GM21619 (cell line): Measurements from ENCODE around the gene MAML3.

Source experiments
- ATAC-seq: cut with Tn5 transposase; IDR thresholded peaks from one replicate; pipeline ENCODE4 v1.9.1; 2021; ENCODE audit not compliant: unreplicated experiment

Gene MAML3

DNA sequence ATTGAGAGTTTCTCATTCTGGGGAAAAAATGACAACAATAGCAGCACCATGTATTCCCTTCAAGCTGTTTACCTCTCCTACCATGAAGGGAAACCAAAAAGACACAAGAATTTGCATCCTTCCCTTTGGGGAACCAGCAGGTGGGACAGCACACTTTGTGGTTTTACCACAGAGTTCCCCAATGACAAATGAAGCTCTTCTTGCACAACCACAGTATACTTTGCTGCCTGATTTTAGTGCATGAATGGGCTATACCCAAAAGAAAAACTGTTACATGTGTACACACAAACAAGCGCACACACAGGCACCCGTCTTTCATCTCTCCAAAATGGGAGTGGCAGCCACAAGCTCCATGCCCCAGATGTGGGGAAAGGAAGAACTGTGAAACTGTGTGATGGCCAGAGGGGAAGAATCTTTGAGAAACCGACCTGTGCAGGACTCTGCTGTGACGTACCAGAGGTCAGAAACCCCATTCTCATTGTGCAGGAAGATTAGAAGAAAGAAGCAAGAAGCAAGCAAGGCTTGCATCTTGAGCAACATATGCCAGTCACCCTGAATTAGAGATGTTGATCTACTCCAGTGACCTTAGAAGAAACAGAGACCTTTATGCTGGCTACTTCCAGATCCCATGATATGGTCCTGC, 2.7 kb upstream of the MAML3 start:
- ATAC-seq = peak; percentile 79

DNA sequence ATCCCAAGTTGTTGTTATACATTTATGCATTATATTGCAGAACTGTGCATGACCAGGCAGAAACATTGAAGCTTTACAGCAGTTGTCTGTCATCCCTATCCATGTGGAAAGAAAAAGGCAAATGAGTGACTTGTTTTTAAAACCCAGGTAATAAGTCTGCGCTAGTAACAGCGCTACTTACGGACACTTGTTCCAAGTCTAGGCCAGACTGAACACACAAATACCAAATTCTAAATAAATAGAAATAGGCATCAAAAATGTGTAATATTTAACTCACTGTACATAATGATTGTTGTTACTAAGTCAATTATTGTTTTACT, 548 bp upstream of the MAML3 start:
- no peak for ATAC-seq

DNA sequence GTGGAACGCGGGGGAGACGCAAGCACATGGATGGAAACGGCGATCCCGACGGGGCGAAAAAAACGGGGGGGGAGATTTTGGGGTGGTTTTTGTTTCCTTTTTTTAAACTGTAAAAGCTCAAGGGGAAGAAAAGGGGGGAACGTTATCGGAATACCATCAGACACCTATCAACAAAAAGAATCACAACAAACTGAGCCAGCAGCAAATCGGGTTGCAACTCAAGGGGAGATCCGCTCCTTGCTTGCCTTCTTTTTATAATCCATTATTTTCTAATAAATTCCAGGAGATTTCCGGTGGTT, 616 bp downstream of the MAML3 start:
- ATAC-seq = no peak

DNA sequence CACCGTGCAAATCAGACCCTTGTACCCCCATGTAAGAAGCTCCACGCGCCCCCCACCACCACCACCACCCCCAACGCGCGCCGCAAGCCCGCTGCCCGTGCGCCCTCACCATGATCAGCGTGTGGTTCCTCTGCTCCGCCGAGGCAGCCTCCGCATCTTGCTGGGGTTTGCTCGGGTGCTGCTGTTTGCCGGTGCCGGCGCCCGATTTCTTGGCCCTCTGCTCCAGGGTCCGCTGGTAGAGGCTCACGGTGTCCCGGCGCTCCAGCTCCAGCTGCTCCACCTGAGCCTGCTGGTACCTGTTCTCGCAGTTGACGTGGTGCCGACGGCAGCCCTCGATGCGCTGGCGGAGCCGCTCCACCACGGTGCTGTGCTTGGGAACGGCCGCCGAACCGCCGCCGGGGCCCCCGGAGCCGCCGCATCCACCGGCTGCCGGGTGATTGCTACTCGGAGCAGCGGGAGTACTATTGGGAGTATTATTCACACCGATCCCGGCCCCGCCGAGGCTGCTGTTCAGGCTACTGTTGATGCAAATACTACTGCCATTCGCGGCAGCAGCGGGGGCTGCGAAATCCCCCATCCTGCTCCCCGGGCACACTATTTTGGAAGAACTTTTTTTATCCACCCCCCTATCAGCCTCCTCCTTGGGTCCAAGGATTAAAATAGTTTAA, 1.1 kb downstream of the MAML3 start:
- no peak for ATAC-seq

DNA sequence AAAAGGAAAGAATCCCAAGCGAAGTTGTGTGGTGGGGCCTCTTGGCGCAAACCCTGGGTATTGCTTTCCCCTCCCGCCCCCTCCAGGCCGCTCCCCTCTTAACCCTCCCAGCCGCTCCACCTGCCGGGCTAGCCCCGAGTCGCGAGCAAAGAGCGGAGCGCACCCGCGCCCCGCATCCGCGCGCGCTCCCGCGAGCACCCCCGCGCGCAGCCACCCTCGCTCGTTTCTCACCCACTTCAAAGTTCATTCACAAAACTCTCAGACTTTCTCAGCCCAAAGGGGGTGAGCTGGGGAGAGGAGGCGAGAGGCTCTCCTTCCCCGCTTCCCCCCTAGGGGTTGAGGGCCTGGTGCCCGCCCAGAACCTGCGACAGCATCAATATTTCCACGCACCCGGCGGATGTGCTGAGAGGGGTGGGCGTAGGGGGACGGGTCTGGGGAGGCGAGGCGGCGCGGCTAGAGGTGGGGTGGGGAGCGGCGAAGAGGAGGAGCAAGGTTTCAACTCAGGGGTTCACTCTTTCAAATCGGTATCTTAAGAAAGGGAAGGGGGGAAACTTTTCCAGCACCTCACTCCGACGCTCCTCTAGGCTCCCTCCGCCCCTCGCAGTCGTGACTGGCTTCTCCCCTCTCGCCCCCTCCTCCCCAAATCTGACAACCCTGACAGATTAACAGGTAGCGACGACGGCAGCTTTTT, 1.8 kb downstream of the MAML3 start:
- no peak for ATAC-seq

DNA sequence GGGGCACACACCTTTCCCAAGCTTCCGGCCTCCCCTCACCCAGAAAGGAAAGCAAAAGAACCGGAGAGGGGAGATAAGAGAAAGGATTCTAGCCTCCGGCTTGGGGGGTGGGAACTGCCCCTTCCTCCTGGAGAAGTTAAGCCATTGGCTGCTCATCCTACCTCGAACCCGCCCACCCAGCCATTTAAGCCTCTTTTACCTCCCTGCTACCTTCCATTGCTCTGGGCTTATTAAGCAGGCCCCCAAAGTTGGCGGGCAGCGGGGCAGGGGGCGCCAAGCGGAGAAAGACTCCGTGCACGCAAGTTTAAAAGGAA, 2.3 kb downstream of the MAML3 start:
- ATAC-seq = no peak

DNA sequence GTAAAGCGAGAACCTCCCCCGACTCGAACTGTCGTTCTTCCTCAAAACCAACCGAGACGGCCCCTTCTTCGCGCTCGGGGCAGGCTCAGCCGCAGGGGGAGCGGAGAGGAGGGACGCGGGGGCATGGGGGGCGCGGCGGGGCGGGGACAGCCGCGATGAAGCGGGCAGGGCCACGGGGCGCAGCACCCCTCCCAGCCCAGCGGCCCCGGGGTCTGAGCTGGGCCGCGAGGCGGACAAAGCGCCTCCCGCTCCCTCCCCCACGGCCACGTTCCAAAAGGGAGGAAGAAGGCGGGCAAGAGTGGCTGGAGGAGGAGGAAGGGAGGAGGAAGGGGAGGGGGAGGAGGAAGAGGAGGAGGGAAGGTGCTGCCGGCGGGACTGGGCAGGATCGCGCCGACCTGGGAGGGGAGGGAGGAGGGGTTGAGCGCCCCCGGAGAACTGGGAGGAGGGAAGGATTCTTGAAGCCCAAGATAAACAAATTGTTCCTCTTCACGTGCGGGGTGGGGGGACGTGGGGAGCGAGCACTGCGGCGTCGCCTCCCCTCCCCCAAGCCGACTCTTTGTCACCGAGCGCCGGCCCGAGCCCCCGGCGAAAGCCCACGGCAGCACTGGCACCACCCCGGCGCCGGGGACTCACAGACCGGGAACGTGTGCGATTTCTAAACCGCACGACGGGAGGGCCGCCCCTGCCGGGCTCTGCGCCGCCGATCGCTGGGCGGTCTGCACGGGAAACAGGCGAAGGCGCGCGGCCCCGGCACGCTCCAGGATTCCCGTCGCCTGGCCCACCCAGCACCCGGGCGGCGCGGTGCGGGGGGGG, 2.9 kb downstream of the MAML3 start:
- ATAC-seq = no peak

DNA sequence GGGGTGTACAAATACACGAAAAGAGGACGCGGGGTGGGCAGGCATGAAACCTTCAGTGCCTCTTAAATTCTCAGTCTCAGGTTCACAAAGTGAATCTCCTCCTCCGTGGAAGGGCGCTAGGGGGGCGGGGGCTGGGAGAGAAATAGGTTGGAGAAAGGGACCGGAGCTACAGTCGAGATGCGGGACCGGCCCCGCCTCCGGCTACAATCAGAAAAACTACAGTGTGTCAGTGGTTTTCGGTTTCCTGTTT, 3.4 kb downstream of the MAML3 start:
- peak; percentile 34 for ATAC-seq

DNA sequence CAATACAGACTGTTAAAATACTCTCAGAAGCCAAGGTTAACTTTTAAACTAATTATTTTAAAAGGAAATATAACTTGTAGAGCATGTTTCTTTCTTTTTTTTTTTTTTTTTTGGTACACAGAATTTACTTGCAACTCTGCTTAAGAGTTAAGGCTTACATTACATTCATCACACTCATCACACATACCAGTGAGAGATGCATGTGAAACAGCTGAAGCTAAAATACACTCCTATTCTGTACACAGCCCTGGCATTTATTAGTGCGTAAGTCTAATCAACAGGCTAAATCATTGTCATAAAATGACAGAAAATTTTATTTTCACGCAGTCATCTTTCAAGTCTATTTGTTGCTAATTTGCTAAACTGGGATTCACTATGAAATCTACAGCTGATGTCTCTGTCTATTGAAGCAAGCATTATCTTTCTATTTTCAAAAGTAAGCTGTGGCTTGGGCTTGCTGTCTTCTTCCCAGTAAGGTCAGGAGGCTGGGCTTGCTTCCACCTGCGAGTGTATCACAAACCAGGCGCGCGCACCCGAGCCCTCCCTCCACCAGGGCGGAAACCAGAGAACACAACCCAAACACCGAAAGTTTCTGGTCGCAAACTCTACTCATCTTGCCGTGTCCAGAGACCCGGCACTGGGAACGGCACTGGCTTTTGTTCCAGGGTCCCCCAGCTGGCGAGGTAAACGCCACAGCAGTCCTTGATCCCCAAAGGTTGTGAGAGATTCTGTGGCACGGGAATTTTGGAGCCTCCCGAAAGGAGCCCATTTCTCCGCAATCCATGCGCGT, 3.9 kb downstream of the MAML3 start:
- no peak for ATAC-seq

DNA sequence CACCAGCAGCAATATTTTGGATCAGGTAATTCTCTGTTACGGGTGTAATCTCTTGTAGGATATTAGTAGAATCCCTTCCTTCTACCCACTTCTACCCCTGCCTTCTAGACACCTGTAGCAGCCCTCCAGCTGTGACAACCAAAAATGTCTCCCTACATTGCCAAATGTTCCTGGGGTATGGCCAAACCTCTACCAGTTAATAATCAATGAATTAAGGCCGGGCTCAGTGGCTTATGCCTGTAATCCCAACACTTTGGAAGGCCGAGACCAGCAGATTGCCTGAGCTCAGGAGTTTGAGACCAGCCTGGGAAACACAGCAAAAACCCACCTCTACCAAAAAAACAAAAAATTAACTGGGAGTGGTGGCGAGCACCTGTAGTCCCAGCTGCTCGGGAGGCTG, 9.9 kb downstream of the MAML3 start:
- ATAC-seq = no peak

DNA sequence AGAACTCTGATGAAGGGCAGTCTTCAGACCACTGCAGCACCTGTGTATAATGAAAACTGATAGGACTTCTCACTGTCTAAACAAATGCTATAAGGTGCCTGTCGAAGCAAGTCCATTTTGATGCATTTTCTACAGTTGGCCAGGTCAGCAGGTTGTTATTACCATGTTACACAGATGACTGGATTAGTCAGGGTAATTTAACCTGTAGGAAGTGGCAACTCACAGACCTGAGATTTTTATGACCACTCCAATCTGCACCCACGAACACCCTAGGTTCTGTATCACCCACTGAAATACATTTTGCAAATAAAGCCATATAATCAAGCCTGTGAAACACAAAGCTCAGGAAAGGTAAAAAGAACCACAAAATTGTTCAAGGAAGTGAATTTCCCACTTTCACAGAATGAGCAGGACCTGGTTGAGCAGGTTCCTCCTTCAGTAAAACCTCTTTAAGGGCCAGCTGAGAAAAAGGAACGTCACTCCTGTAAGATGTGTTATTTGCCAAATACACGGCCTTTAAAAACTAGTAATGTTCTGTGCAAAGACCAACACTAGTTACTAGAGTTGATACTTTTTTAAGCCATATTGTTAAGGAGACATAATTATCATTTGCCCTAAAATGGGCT, 12.7 kb downstream of the MAML3 start:
- no peak for ATAC-seq

DNA sequence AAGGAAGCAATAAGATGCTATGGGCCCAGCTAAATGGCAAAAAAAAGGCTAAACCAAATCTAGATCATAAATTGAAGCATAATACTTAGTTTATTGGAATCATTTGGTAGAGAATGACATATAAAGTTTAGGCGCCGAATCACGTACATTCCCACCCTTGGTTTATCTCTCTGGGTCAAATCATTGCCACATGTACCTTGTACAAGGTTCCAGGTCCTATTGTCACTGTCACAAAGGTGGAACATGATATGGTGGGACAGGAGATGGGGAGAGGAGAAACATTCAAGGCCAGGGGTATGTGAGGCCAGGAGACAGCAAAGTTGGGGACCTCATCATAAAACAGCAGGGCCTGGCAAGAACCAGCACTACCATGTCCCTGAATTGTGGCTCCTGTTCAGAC, 13.4 kb downstream of the MAML3 start:
- no peak for ATAC-seq

DNA sequence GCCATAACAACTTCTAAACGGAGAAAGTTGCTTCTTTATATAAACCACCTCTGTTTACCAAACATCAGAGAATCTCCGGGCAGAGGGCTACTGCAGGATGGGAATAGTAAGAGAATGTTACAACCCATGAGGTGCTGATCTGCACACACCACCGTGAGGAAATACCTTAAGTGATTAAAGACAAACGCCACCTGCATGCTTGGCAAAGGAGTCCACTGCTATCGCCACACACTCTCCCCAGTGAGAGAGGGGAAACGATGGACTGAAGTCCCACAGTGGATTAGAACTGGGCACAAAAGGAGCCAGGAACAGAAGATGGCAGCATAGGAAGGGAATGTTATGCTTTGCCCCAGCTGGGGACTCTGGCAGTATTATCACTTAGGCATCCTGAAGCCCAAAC, 15.6 kb downstream of the MAML3 start:
- no peak for ATAC-seq

DNA sequence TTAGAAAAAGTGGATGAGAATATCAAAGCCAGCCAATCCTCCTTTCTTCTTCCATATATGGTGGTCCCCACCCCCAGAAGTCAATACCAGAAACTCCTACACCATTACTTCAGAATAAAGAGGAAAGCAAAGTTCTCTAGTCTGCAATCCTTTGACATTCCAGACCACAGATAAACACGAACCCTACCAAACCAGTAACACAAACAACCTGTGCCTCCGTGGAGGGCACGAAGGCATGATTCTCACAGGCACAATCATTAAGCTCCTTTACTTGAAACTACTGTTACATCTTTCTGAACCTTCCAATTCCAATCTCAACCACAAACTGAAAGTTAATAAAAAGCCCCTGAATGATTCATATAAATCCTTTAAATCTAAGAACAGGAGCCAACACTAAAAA, 16.3 kb downstream of the MAML3 start:
- ATAC-seq = no peak

DNA sequence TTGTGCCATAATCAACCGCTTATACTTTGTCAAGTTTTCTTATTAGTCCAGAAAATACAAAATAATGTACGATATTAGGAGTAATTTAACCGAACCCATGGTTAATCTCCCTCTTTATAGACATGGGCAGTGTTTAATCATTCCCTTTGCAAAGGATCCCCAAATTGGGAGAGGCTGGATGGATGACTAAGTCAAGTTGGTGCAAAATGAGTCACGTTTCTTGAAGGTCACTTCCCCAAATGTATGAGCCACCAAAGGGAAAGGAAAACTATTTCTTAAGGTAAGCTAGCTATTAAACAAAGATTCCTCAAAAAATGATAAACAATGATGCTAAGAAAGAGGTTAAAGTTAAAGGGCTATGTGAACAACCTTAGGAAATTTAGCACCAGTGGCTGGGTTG, 17.5 kb downstream of the MAML3 start:
- no peak for ATAC-seq

DNA sequence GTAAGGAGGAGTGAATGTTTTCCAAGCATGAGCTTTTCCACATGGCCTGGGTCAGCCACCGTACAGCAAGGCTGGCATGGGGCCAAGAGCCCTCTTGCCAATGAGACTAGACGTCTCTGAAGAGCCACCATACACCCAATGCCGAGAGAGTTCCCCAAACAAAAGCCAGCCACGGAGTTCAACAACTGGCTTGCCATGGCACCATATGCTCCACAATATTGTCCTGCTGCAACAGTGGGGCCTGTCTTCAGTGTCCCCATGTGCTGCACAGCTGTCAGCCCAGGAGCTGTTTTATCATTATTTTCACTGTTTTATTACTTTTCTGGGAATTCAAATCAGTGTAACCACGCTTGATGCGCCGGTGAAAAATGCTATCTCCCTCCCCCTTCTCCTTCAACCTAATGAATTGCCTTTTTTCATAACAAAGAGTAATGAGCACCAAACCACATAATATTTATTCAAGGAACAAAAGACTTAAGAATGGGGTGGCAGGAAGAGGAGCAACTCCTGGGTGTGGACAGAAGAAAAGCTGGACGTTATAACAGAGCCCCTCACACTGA, 18.4 kb downstream of the MAML3 start:
- ATAC-seq = no peak

DNA sequence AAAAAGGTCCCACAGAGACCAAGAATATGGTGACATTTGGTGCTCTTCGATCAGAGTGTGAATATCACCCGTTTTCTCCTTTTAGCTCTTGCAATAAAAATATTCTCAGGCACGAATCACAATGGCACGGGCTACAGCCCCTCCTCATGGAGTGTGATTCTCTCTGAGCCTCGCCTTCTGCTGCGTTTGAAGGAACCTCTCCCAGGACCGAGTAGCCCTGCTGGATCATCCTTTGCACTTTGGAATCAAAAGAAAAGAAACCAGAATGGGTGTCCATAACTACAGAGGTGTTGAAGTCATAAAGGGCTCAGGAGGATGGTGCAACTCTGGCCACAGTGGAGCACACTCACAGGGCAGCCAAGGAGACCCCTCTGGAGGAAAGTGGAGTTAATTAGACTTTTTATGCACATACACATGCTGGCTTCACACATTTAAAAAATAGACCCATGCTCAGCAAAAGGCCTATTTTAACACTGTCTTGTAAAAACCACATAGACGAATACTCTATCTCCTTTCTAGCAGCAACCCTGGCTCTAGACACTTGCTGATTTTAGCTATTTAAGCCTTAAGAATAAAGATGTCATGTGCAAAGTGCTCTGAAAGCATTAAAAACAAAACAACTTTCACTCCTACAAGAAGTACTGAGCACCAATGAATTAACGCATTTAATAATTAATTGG, 19.1 kb downstream of the MAML3 start:
- no peak for ATAC-seq

DNA sequence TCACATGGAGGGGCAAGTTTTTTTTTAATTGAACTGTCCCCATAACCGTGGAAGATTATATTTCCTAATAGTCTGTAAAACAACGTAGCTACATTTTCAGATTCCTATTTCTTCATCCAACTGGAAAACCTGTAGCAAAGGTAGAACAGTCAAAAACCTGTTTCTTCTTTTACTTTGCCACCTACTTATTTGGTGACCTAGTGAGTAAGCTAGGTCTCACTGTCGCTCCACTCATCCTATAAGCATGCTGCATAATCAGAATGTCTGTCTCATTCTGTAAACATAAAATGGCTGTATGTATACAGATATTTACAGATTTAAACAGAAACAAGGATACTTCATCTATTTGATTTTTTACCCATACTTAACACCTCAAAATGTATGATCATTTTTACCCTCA, 20.4 kb downstream of the MAML3 start:
- no peak for ATAC-seq

DNA sequence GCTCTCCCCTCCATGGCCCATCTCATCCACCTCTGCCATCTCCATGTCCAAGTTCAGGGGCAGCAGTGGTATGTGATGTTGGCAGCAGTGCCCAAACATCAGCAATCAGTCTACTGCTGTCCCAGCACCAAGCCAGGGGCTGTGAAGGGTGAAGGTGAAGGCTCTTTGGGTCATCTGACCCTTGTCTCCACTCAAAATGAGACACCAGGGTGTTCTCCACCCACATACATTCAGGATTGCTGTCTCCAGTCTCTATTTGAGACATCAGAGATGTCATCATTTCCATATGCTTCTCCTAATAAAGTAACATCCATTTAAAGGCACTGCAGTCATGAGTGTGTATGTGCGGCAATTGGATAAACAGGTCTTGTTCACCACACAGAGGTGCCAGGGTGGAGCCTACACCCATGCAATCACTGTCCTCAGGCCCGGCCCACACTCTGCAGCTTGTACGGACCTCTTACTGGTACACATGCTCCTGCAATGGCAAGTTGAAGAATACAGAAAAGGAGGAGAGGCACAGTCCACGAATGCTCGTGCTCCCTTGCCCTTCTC, 22.2 kb downstream of the MAML3 start:
- no peak for ATAC-seq

DNA sequence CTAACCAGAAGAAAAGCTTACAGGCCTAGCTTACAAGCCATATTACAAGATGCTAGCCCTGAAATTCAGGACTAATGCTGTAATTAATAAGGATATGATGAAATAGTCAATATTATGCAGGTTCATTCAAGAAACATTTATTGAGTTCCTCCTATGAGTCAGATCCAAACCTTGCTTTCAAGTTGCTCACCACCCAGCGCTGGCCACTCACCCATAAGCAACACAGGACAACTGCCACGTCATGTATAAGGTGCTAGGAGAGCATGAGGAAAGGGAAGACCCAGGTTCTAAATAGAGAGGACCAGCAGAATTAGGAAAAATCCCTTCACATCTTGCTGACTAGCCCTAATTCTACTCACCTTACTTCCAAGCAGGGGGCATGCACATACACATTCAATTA, 23.3 kb downstream of the MAML3 start:
- ATAC-seq = no peak
